OCI-LY1 (cell line): ENCODE results near the gene SEMA4B.

Source experiments
- CTCF ChIP-seq: fragments of 200-600 bp; sonication (generic), shearing (Covaris generic); IDR thresholded peaks from 2 replicates; pipeline ENCODE4 v1.5.1; 2017; ENCODE audit warnings: mild to moderate bottlenecking, antibody characterized with exemption, low read length, moderate library complexity, mixed read lengths
- EZH2 ChIP-seq: fragments of 200-600 bp; sonication (generic), shearing (Covaris generic); IDR thresholded peaks from 2 replicates; pipeline ENCODE4 v1.8.0; 2017; ENCODE audit warnings: borderline replicate concordance, mixed run types, mild to moderate bottlenecking, antibody characterized with exemption, low read length, moderate library complexity, mixed read lengths

DNA sequence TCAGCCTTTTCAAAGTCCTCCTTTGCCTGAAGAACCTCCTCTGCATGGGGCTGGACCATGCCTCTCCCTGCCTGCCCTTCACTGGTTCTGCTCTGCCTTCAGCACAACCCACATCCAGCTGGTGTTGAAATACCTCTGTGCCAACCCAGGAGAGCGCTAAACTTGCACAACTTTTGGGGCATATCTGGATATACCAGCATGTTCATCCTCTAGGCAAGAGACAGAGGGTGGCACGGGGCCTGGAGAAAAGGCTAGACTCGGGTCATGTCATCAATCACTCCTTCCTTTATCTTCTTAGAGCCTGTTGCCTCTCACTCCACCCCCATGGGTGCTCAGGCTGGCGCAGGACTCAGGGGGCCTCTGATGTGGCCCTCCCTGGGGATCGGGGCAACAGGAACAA is 4.8 kb downstream of the SEMA4B start:
- TF ChIP-seq CTCF (no peak), EZH2 (no peak)
